ENCODE data around the gene MPG. TPM values are rescaled to one million over a fixed set of nuclear protein-coding genes. Genes with fewer than 3 reads are reported as not detected.

MPG gene
- total and polyA plus RNA-seq, 10 of the 15 experiments (the other 5 are each of a cell fraction or from before 2014, with no cell fraction given), result 0.32 to 193 (median 55.7) TPM

DNA sequence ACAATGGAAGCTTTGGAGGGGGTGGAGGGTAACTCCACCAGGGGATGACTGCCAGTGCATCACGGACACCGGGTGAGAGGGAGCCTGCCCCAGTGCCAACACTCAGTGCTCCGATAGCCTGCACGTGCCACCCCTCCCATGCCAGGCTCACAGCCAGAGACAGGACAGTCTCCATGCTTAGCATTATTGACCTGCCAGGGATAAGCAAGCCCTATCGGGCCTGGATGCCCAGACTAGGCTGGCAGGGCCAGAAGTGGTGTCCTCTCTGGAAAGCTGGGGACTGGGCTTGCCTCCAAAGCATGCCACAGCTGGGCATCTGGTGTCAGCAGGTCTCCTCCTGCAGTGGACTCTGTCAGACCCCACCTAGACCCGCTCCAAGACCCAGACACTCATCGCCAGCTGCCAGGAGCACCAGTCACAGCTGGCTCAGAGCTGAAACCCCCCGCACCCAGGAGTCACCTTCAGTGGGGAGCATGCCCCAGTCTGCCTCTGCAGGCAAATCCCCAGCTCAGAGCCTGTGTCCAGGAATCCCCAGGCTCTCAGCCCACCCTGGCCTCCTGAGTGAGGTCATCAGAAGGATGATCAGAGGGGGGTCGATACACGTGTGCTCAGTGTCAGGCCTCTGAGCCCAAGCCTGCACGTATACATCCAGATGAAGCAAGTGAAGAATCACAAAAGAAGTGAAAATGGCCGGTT is 3.8 kb upstream of the MPG start (continued):
- no peak for TF ChIP-seq BHLHE40 (IDR thresholded peaks at IDR 0.05; ENCODE audit: borderline replicate concordance in 1 of 2, low read depth in 2 of 2, low read length in 1 of 2)
- no peak for TF ChIP-seq DPF2 (IDR thresholded peaks at IDR 0.05)
- TF ChIP-seq ZNF207 (IDR thresholded peaks at IDR 0.05; ENCODE audit: borderline replicate concordance), result no peak

GRCh38 chr16:74747-75334 is 3.2 kb upstream of the MPG start:
- H3K9me3 ChIP-seq (replicated peaks; ENCODE audit: control insufficient read depth, insufficient read depth, low read length), result no peaks in the 10 kb centered on the region
- H2AFZ ChIP-seq (ENCODE audit: control insufficient read depth, low read depth, low read length), result no peak overlapping the region
- H3K27me3 ChIP-seq (replicated peaks in 1 of 2; ENCODE audit: control insufficient read depth in 2 of 2, insufficient read depth in 2 of 2, low read length in 1 of 2), result peaks cover 4 to 12% of the 10 kb centered on the region in 2 experiments; a peak in 3 of 4 replicates
- H3K27ac ChIP-seq (ENCODE audit: control insufficient read depth, insufficient read depth), result no peak overlapping the region
- 72% methylated on average over 16 of the region's 16 CpGs for WGBS (ENCODE audit: insufficient coverage, insufficient replicate concordance, low lambda C conversion rate, missing lambda C conversion rate)
- no peak overlapping the region for H3K4me2 ChIP-seq (ENCODE audit: control insufficient read depth, insufficient read depth)
- FAIRE-seq (no peak), DNase-seq (ENCODE audit: low read depth, low spot score) (no peak), ATAC-seq (no peak)
- intact Hi-C loops (cut with micrococcal nuclease; ENCODE audit: unreplicated experiment), result no loop called here
- H3K36me3 ChIP-seq (ENCODE audit: control insufficient read depth in 2 of 2, insufficient read depth in 2 of 2, low read length in 1 of 2), result no peaks in the 10 kb centered on the region; a peak in 1 of 4 replicates
- peaks cover 10% of the 10 kb centered on the region for H3K79me2 ChIP-seq (ENCODE audit: control insufficient read depth, insufficient read depth, low read length)
- no peaks in the 10 kb centered on the region; the same call in 1 of the 2 replicates for H4K20me1 ChIP-seq (ENCODE audit: control insufficient read depth, insufficient read depth)
- H3K4me1 ChIP-seq (ENCODE audit: control insufficient read depth, insufficient read depth, low read length), result peaks cover 20% of the 10 kb centered on the region
- SMC1A ChIA-PET (ENCODE audit: uncharacterized antibody, unreplicated experiment), result interaction anchor here (1.2 kb wide), 1 partner anchor 18 kb away, joined by 3 read pairs; no protein-coding TSS in a partner anchor
- H3K4me3 ChIP-seq, result no peak overlapping the region
- CTCF ChIA-PET, result interaction anchor here (1.8 to 14.2 kb wide), 2 partner anchors 9 to 22 kb away, joined by 14 to 319 read pairs; no protein-coding TSS in a partner anchor
- in situ Hi-C loops (cut with MboI), result no loop called here
- POLR2A ChIA-PET, result interaction anchor here (1.0 to 1.2 kb wide), 2 partner anchors 17 to 22 kb away, joined by 3 read pairs; no protein-coding TSS in a partner anchor
- RAD21 ChIA-PET (ENCODE audit: unreplicated experiment), result no interaction called here
- H3K9ac ChIP-seq (ENCODE audit: control insufficient read depth, insufficient read depth, low read length), result no peak overlapping the region
- no TSS peak for BruUV-seq (replicated peaks)
- TF ChIP-seq RFX5 (IDR thresholded peaks at IDR 0.05; ENCODE audit: low read depth, low read length), result no peak
- no peak for TF ChIP-seq ZSCAN29 (IDR thresholded peaks at IDR 0.05)
- no peak for TF ChIP-seq SREBF2 (IDR thresholded peaks at IDR 0.05; ENCODE audit: low read length)
- TF ChIP-seq SMAD1 (IDR thresholded peaks at IDR 0.05; ENCODE audit: low read depth, partially characterized antibody), result no peak
- no peak for TF ChIP-seq BHLHE40 (IDR thresholded peaks at IDR 0.05; ENCODE audit: borderline replicate concordance in 1 of 2, low read depth in 2 of 2, low read length in 1 of 2)
- TF ChIP-seq E4F1 (IDR thresholded peaks at IDR 0.05; ENCODE audit: borderline replicate concordance, partially characterized antibody), result no peak
- no peak for TF ChIP-seq HCFC1 (IDR thresholded peaks at IDR 0.05; ENCODE audit: low read length)
- no peak for TF ChIP-seq USF1 (IDR thresholded peaks at IDR 0.05; ENCODE audit: borderline replicate concordance, extremely low read length, insufficient read depth, low read depth, low read length)
- TF ChIP-seq, protein P1, sequence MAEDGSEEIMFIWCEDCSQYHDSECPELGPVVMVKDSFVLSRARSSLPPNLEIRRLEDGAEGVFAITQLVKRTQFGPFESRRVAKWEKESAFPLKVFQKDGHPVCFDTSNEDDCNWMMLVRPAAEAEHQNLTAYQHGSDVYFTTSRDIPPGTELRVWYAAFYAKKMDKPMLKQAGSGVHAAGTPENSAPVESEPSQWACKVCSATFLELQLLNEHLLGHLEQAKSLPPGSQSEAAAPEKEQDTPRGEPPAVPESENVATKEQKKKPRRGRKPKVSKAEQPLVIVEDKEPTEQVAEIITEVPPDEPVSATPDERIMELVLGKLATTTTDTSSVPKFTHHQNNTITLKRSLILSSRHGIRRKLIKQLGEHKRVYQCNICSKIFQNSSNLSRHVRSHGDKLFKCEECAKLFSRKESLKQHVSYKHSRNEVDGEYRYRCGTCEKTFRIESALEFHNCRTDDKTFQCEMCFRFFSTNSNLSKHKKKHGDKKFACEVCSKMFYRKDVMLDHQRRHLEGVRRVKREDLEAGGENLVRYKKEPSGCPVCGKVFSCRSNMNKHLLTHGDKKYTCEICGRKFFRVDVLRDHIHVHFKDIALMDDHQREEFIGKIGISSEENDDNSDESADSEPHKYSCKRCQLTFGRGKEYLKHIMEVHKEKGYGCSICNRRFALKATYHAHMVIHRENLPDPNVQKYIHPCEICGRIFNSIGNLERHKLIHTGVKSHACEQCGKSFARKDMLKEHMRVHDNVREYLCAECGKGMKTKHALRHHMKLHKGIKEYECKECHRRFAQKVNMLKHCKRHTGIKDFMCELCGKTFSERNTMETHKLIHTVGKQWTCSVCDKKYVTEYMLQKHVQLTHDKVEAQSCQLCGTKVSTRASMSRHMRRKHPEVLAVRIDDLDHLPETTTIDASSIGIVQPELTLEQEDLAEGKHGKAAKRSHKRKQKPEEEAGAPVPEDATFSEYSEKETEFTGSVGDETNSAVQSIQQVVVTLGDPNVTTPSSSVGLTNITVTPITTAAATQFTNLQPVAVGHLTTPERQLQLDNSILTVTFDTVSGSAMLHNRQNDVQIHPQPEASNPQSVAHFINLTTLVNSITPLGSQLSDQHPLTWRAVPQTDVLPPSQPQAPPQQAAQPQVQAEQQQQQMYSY (CRISPR knock-in tag; IDR thresholded peaks at IDR 0.05), result no peak
- no peak for TF ChIP-seq IRF4 (IDR thresholded peaks at IDR 0.05; ENCODE audit: low read depth, low read length)
- no peak for TF ChIP-seq SMC3 (IDR thresholded peaks at IDR 0.05; ENCODE audit: borderline replicate concordance, low read length)
- no peak for TF ChIP-seq SIX5 (IDR thresholded peaks at IDR 0.05; ENCODE audit: low read depth, low read length, severe bottlenecking)

Measured in GM12878 (cell line).